ENCODE measurements around the gene ASMTL. TPM values are rescaled to one million over a fixed set of nuclear protein-coding genes. Genes with fewer than 3 reads are reported as not detected.

The ASMTL gene
- total and polyA plus RNA-seq, 2 experiments from 2014 or later: 36.5 to 43.8 TPM

- Histone ChIP-seq H3K36me3 (no peaks in the 10 kb centered on the region), H3K4me3 (no peak overlapping the region), H3K9me3 (ENCODE audit: low read depth) (no peaks in the 10 kb centered on the region), H3K27ac (no peak overlapping the region), H3K4me1 (ENCODE audit: low read depth) (no peaks in the 10 kb centered on the region), H3K27me3 (no peaks in the 10 kb centered on the region)
- DNase-seq (ENCODE audit: low read depth in 1 of 2, low spot score in 1 of 2): no peak
- TF ChIP-seq CTCF (IDR thresholded peaks at IDR 0.05; ENCODE audit: low read depth, low read length): no peak
Measured at GRCh38 chrX:1425381-1425780, 27.3 kb downstream of the ASMTL start.

GRCh38 chrX:1424147-1424851, 28.4 kb downstream of the ASMTL start:
- no peak for DNase-seq (ENCODE audit: low read depth in 1 of 2, low spot score in 1 of 2)
- Histone ChIP-seq H3K27me3 (no peaks in the 10 kb centered on the region), H3K4me3 (no peak overlapping the region), H3K4me1 (ENCODE audit: low read depth) (no peaks in the 10 kb centered on the region), H3K36me3 (no peaks in the 10 kb centered on the region), H3K9me3 (ENCODE audit: low read depth) (no peaks in the 10 kb centered on the region), H3K27ac (no peak overlapping the region)
- TF ChIP-seq CTCF (IDR thresholded peaks at IDR 0.05; ENCODE audit: low read depth, low read length): no peak

DNA sequence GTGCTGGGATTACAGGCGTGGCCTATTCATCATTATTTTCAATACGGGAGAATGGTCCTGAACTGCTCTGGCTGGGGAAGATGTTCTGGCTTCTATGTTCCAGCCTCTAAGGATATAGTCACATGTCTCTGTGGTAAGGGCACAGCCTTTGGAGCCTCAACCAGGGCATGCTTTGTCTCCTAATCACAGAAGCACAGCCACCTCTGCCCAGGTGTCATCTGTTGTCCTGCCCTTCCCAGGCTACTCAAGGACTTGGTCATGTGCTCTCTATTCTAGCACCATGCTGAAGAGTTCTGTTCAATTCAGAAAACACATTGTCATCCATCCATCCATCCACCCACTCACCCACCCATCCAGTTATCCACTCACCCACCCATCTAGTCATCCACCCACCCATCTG, 29.5 kb downstream of the ASMTL start:
- no peak for TF ChIP-seq CTCF (IDR thresholded peaks at IDR 0.05; ENCODE audit: low read depth, low read length)
- Histone ChIP-seq H3K4me3 (no peak overlapping the region), H3K27ac (no peak overlapping the region), H3K27me3 (no peaks in the 10 kb centered on the region), H3K9me3 (ENCODE audit: low read depth) (no peaks in the 10 kb centered on the region), H3K36me3 (no peaks in the 10 kb centered on the region), H3K4me1 (ENCODE audit: low read depth) (no peaks in the 10 kb centered on the region)
- DNase-seq (ENCODE audit: low read depth in 1 of 2, low spot score in 1 of 2): no peak

GRCh38 chrX:1422135-1422465, 30.6 kb downstream of the ASMTL start:
- no peaks in the 10 kb centered on the region for H3K4me1 ChIP-seq (ENCODE audit: low read depth)
- DNase-seq (ENCODE audit: low read depth in 1 of 2, low spot score in 1 of 2): no peak
- no peak for TF ChIP-seq CTCF (IDR thresholded peaks at IDR 0.05; ENCODE audit: low read depth, low read length)
- H3K9me3 ChIP-seq (ENCODE audit: low read depth): no peaks in the 10 kb centered on the region
- no peaks in the 10 kb centered on the region for H3K27me3 ChIP-seq
- no peak overlapping the region for H3K27ac ChIP-seq
- H3K4me3 ChIP-seq: no peak overlapping the region
- H3K36me3 ChIP-seq: no peaks in the 10 kb centered on the region

DNA sequence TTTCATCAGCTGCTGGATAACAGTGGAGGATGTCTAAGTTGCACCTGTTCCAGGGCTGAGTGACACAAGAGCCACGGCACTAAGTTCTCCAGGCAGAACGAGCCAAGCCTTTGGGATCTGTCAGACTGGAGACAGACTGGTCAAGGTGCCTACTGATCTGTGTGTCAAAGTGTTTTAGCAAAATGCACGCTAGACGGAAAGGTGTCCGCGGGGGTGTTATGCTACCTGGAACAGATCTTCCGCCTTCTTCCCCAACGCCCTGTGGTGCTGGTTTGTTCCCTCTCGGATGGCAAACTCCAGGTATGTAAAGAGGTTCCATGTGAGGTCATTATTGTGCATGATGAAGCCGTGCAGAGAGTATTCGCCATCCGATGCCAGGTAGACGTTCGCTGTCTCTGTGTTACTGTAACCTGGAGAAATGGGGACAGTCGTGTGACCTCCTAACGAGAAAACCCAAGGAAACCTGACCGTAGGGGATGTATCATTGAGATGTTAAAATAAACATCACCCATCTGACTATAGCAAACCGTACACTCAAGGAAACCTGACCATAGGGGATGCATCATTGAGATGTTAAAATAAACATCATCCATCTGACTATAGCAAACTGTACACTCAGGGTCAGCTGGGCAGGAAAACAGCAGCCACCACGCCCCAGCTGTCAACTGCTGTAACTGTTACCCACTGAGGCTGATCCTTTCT, 31.1 kb downstream of the ASMTL start:
- Histone ChIP-seq H3K4me1 (ENCODE audit: low read depth) (no peaks in the 10 kb centered on the region), H3K27ac (no peak overlapping the region), H3K4me3 (no peak overlapping the region), H3K36me3 (no peaks in the 10 kb centered on the region), H3K9me3 (ENCODE audit: low read depth) (no peaks in the 10 kb centered on the region), H3K27me3 (no peaks in the 10 kb centered on the region)
- DNase-seq (ENCODE audit: low read depth in 1 of 2, low spot score in 1 of 2): no peak
- no peak for TF ChIP-seq CTCF (IDR thresholded peaks at IDR 0.05; ENCODE audit: low read depth, low read length)

All from cardiac muscle cell (in vitro differentiated cells and primary cell).